ENCODE data around the gene CEMP1. TPM values are rescaled to one million over a fixed set of nuclear protein-coding genes. Genes with fewer than 3 reads are reported as not detected.

Gene CEMP1
- total RNA-seq, 1 experiment from 2014 or later = 0.94 TPM

- POLR2A ChIA-PET (ENCODE audit: unreplicated experiment) = no interaction called here
- DNase-seq = no peak
- CTCF ChIA-PET = no interaction called here
- Histone ChIP-seq H2AFZ (no peak overlapping the region), H3K79me2 (ENCODE audit: low read depth) (no peaks in the 10 kb centered on the region; the same call in 1 of the 2 replicates), H4K20me1 (ENCODE audit: insufficient read depth) (no peaks in the 10 kb centered on the region), H3K4me2 (no peak overlapping the region), H3K4me1 (replicated peaks; ENCODE audit: insufficient read depth) (no peaks in the 10 kb centered on the region), H3F3A (ENCODE audit: insufficient read depth, low read depth) (no peaks in the 10 kb centered on the region), H3K4me3 (no peak overlapping the region), H3K27me3 (ENCODE audit: insufficient read depth, low read depth) (no peaks in the 10 kb centered on the region), H3K36me3 (ENCODE audit: low read depth) (no peaks in the 10 kb centered on the region), H3K27ac (no peak overlapping the region), H3K9me2 (ENCODE audit: insufficient read depth) (no peaks in the 10 kb centered on the region), H3K9me3 (ENCODE audit: insufficient read depth, low read depth) (no peaks in the 10 kb centered on the region)
- intact Hi-C loops (cut with micrococcal nuclease; ENCODE audit: unreplicated experiment) = no loop called here
- TF ChIP-seq CTCF (conservative IDR thresholded peaks at IDR 0.05) = no peak
- TF ChIP-seq EZH2 (IDR thresholded peaks at IDR 0.05; ENCODE audit: low read depth) = no peak
- BruUV-seq (replicated peaks) = no TSS peak
Observed at GRCh38 chr16:2486645-2487516, 44.3 kb downstream of the CEMP1 start.

- Histone ChIP-seq H3K4me2 (no peak overlapping the region), H3F3A (ENCODE audit: insufficient read depth, low read depth) (no peaks in the 10 kb centered on the region), H3K27me3 (ENCODE audit: insufficient read depth, low read depth) (no peaks in the 10 kb centered on the region), H3K9me2 (ENCODE audit: insufficient read depth) (no peaks in the 10 kb centered on the region), H3K4me1 (replicated peaks; ENCODE audit: insufficient read depth) (no peaks in the 10 kb centered on the region), H3K27ac (no peak overlapping the region), H3K36me3 (ENCODE audit: low read depth) (no peaks in the 10 kb centered on the region), H3K4me3 (no peak overlapping the region), H3K79me2 (ENCODE audit: low read depth) (no peaks in the 10 kb centered on the region; the same call in 1 of the 2 replicates), H2AFZ (no peak overlapping the region), H3K9me3 (ENCODE audit: insufficient read depth, low read depth) (no peaks in the 10 kb centered on the region), H4K20me1 (ENCODE audit: insufficient read depth) (no peaks in the 10 kb centered on the region)
- DNase-seq = no peak
- intact Hi-C loops (cut with micrococcal nuclease; ENCODE audit: unreplicated experiment) = no loop called here
- BruUV-seq (replicated peaks) = no TSS peak
- CTCF ChIA-PET = no interaction called here
- TF ChIP-seq EZH2 (IDR thresholded peaks at IDR 0.05; ENCODE audit: low read depth) = no peak
- TF ChIP-seq CTCF (conservative IDR thresholded peaks at IDR 0.05) = no peak
- POLR2A ChIA-PET (ENCODE audit: unreplicated experiment) = no interaction called here
Observed at GRCh38 chr16:2485811-2486507, 45.2 kb downstream of the CEMP1 start.

- H3K27me3 ChIP-seq (ENCODE audit: insufficient read depth, low read depth) = no peaks in the 10 kb centered on the region
- no peaks in the 10 kb centered on the region for H3F3A ChIP-seq (ENCODE audit: insufficient read depth, low read depth)
- no peaks in the 10 kb centered on the region for H3K36me3 ChIP-seq (ENCODE audit: low read depth)
- POLR2A ChIA-PET (ENCODE audit: unreplicated experiment) = no interaction called here
- no peaks in the 10 kb centered on the region for H4K20me1 ChIP-seq (ENCODE audit: insufficient read depth)
- H3K79me2 ChIP-seq (ENCODE audit: low read depth) = no peaks in the 10 kb centered on the region; the same call in 1 of the 2 replicates
- H3K9me2 ChIP-seq (ENCODE audit: insufficient read depth) = no peaks in the 10 kb centered on the region
- no peaks in the 10 kb centered on the region for H3K9me3 ChIP-seq (ENCODE audit: insufficient read depth, low read depth)
- H3K27ac ChIP-seq = no peak overlapping the region
- H3K4me2 ChIP-seq = no peak overlapping the region
- no peak overlapping the region for H3K4me3 ChIP-seq
- H3K4me1 ChIP-seq (replicated peaks; ENCODE audit: insufficient read depth) = no peaks in the 10 kb centered on the region
- CTCF ChIA-PET = no interaction called here
- no TSS peak for BruUV-seq (replicated peaks)
- TF ChIP-seq CTCF (conservative IDR thresholded peaks at IDR 0.05) (no peak), EZH2 (IDR thresholded peaks at IDR 0.05; ENCODE audit: low read depth) (no peak)
- no peak for DNase-seq
- intact Hi-C loops (cut with micrococcal nuclease; ENCODE audit: unreplicated experiment) = no loop called here
- no peak overlapping the region for H2AFZ ChIP-seq
Observed at GRCh38 chr16:2484898-2485508, 46.2 kb downstream of the CEMP1 start.
